K562 (cell line): ENCODE measurements around the gene TENM4. TPM values are rescaled to one million over a fixed set of nuclear protein-coding genes. Genes with fewer than 3 reads are reported as not detected.
A peak's percentile ranks its signal among the peaks of the same experiment; 100 is the strongest.

Experiments
- ATAC-seq: fragments of 200-7000 bp; cut with Tn5 transposase; 3 replicates; pipeline ENCODE4 v1.9.1; 2020; ENCODE audit warnings: moderate library complexity
- BruUV-seq: library from RNA; stranded (reverse); fragments of 400-500 nt; replicated peaks from 2 replicates; lab custom pipeline; 2021; lab: Mats Ljungman, UMichigan
- CTCF ChIA-PET: fragments of 300-600 bp; formaldehyde crosslinking; extraction: SDS; loops from one replicate; lab custom pipeline; 2021; ENCODE audit warnings: low intra/inter-chr PET ratio; lab: Yijun Ruan, JAX
- POLR2A ChIA-PET: fragments of 300-600, 350-650 bp; sonication (Branson Sonifier 250); formaldehyde crosslinking; extraction: SDS; loops from one replicate; lab custom pipeline; 2021; ENCODE audit warnings: antibody characterized with exemption, inconsistent platforms; lab: Yijun Ruan, JAX
- DNase-seq, 4 experiments: peaks; one replicate each; pipeline versions ENCODE4 v3.0.0 to v3.0.0-alpha.2; 2011 to 2018; ENCODE audit warnings: low spot score in 3 of 4, mixed read lengths in 3 of 4; ENCODE audit errors: extremely low read depth in 1 of 4
- FAIRE-seq: peaks from 2 replicates; lab custom pipeline; 2011; peaks lifted over from hg19 to GRCh38; lab: Jason Lieb, UNC
- H2AFZ ChIP-seq: 2 replicates; pipeline ENCODE4 v1.6.0; 2011; ENCODE audit warnings: low read depth, low read length, control low read depth, inconsistent platforms
- H3K27ac ChIP-seq: fragments of 200-600 bp; 3 replicates; pipeline ENCODE4 v1.8.0; 2011; ENCODE audit warnings: low read depth, mild to moderate bottlenecking, control low read depth, inconsistent platforms, low read length, moderate library complexity, mixed read lengths; ENCODE audit errors: extremely low read depth
- H3K27me3 ChIP-seq, 2 experiments: fragments of 300-600 bp in 1 of 2; 2 replicates in 1 of 2; 3 replicates in 1 of 2; pipeline versions ENCODE4 v1.6.0 to v1.8.0; 2011; ENCODE audit warnings: inconsistent platforms in 2 of 2, low read length in 2 of 2, mild to moderate bottlenecking in 1 of 2, mixed read lengths in 1 of 2, moderate library complexity in 1 of 2; ENCODE audit not compliant: control insufficient read depth in 2 of 2, insufficient read depth in 2 of 2
- H3K36me3 ChIP-seq: fragments of 300-600 bp; 3 replicates; pipeline ENCODE4 v1.8.0; 2011; ENCODE audit warnings: mild to moderate bottlenecking, low read length, inconsistent platforms; ENCODE audit not compliant: control insufficient read depth, insufficient read depth
- H3K4me1 ChIP-seq, 2 experiments: fragments of 200-600 bp in 1 of 2; replicated peaks in 1 of 2; 2 replicates in 1 of 2; 3 replicates in 1 of 2; pipeline versions ENCODE4 v1.5.1 to v1.8.0; 2011; ENCODE audit warnings: inconsistent platforms in 2 of 2, low read length in 2 of 2, mild to moderate bottlenecking in 1 of 2, mixed read lengths in 1 of 2, moderate library complexity in 1 of 2; ENCODE audit not compliant: control insufficient read depth in 2 of 2, insufficient read depth in 2 of 2
- H3K4me2 ChIP-seq: 2 replicates; pipeline ENCODE4 v1.6.1; 2011; ENCODE audit warnings: low read length, control low read depth, inconsistent platforms, mixed read lengths; ENCODE audit not compliant: insufficient read depth
- H3K4me3 ChIP-seq: fragments of 200-600 bp; sonication (generic), shearing (Covaris generic); 2 replicates; pipeline ENCODE4 v1.5.1; 2016; ENCODE audit warnings: control low read depth, inconsistent platforms
- H3K79me2 ChIP-seq: fragments of 200-600 bp; 3 replicates; pipeline ENCODE4 v1.8.0; 2011; ENCODE audit warnings: low read length, inconsistent platforms; ENCODE audit not compliant: control insufficient read depth, insufficient read depth
- H3K9ac ChIP-seq, 2 experiments: 2 replicates each; pipeline versions ENCODE4 v1.6.0 to v1.6.1; 2011; ENCODE audit warnings: low read depth in 2 of 2, low read length in 2 of 2, control low read depth in 1 of 2, inconsistent platforms in 1 of 2, mild to moderate bottlenecking in 1 of 2, mixed read lengths in 1 of 2; ENCODE audit not compliant: insufficient read depth in 1 of 2
- H3K9me1 ChIP-seq: one replicate; pipeline ENCODE4 v1.6.0; 2011; ENCODE audit warnings: inconsistent platforms, mild to moderate bottlenecking, low read length, moderate library complexity; ENCODE audit not compliant: control insufficient read depth, insufficient read depth
- H3K9me3 ChIP-seq: replicated peaks from 2 replicates; pipeline ENCODE4 v1.5.1; 2011; ENCODE audit warnings: low read depth, low read length, inconsistent platforms; ENCODE audit not compliant: control insufficient read depth, insufficient read depth
- H4K20me1 ChIP-seq: replicated peaks from 2 replicates; pipeline ENCODE4 v1.6.1; 2011; ENCODE audit warnings: low read length, inconsistent platforms, mixed read lengths; ENCODE audit not compliant: control insufficient read depth, insufficient read depth
- BMI1 ChIP-seq: fragments of 150-350 bp; IDR thresholded peaks from 2 replicates; pipeline ENCODE4 v1.6.1; 2014; ENCODE audit warnings: low read length
- C11orf30 ChIP-seq: fragments of 450-650 bp; IDR thresholded peaks from 2 replicates; pipeline ENCODE4 v1.6.1; 2016; ENCODE audit warnings: low read depth, mild to moderate bottlenecking
- CBX1 ChIP-seq: sonication (generic); IDR thresholded peaks from 2 replicates; pipeline ENCODE4 v1.6.1; 2016; ENCODE audit warnings: antibody characterized with exemption, low read depth, mild to moderate bottlenecking
- CHAMP1 ChIP-seq: fragments of 450-650 bp; IDR thresholded peaks from 2 replicates; pipeline ENCODE4 v1.6.1; 2016; ENCODE audit warnings: mild to moderate bottlenecking
- CREM ChIP-seq: IDR thresholded peaks from 2 replicates; pipeline ENCODE4 v1.6.1; 2014; ENCODE audit warnings: antibody characterized with exemption, low read depth
- DDX20 ChIP-seq: fragments of 450-650 bp; IDR thresholded peaks from 2 replicates; pipeline ENCODE4 v1.6.1; 2016; ENCODE audit warnings: missing genetic modification characterization, low read depth, mild to moderate bottlenecking, missing compliant biosample characterization, moderate library complexity
- FOXA3 ChIP-seq, 2 experiments: fragments of 450-650 bp in 1 of 2; sonication (generic) in 1 of 2; formaldehyde crosslinking; IDR thresholded peaks in 1 of 2; conservative IDR thresholded peaks in 1 of 2; 2 replicates each; pipeline versions ENCODE4 v1.4.0 to v1.8.0; 2020 to 2022; ENCODE audit warnings: mild to moderate bottlenecking in 2 of 2, missing genetic modification reagents in 1 of 2
- FOXK2 ChIP-seq, 2 experiments: fragments of 450-650 bp; IDR thresholded peaks in 1 of 2; conservative IDR thresholded peaks in 1 of 2; 2 replicates each; pipeline ENCODE4 v1.6.1; 2016; ENCODE audit warnings: low read depth in 2 of 2, mild to moderate bottlenecking in 1 of 2
- HES1 ChIP-seq: fragments of 450-650 bp; IDR thresholded peaks from 2 replicates; pipeline ENCODE4 v1.6.1; 2016; ENCODE audit warnings: low read depth, mild to moderate bottlenecking, moderate library complexity
- MAFG ChIP-seq: fragments of 450-650 bp; conservative IDR thresholded peaks from 2 replicates; pipeline ENCODE4 v1.6.1; 2016; ENCODE audit warnings: missing genetic modification characterization, missing compliant biosample characterization
- MAFK ChIP-seq: IDR thresholded peaks from 2 replicates; pipeline ENCODE4 v1.6.1; 2011; ENCODE audit warnings: low read length, improper control_type of control experiment
- MTF1 ChIP-seq: fragments of 250-450 bp; sonication (Bioruptor Pico); IDR thresholded peaks from 2 replicates; pipeline ENCODE4 v1.9.0; 2021; ENCODE audit warnings: moderate library complexity, mild to moderate bottlenecking, inconsistent platforms, borderline replicate concordance
- PYGO2 ChIP-seq: fragments of 450-650 bp; IDR thresholded peaks from 2 replicates; pipeline ENCODE4 v1.6.1; 2016; ENCODE audit warnings: mild to moderate bottlenecking, missing genetic modification characterization, moderate library complexity, missing compliant biosample characterization
- SMAD3 ChIP-seq: fragments of 450-650 bp; formaldehyde crosslinking; conservative IDR thresholded peaks from 2 replicates; pipeline ENCODE4 v1.4.0; 2020; ENCODE audit warnings: mild to moderate bottlenecking
- U2AF2 ChIP-seq: fragments of 200-400 bp; formaldehyde crosslinking; optimal IDR thresholded peaks from 2 replicates; pipeline ENCODE3; 2017; ENCODE audit warnings: low read depth, mild to moderate bottlenecking, low read length
- ZBTB8A ChIP-seq: fragments of 450-650 bp; IDR thresholded peaks from 2 replicates; pipeline ENCODE4 v1.6.1; 2018; ENCODE audit warnings: mild to moderate bottlenecking, moderate library complexity; ENCODE audit not compliant: partially characterized antibody
- ZNF316 ChIP-seq: fragments of 450-650 bp; IDR thresholded peaks from 2 replicates; pipeline ENCODE4 v1.6.1; 2016
- ZNF586 ChIP-seq: fragments of 450-650 bp; formaldehyde crosslinking; conservative IDR thresholded peaks from 2 replicates; pipeline ENCODE4 v1.4.0; 2020; ENCODE audit warnings: mild to moderate bottlenecking, moderate library complexity
- ZNF644 ChIP-seq: fragments of 200-800 bp; sonication (Bioruptor generic); IDR thresholded peaks from 2 replicates; pipeline ENCODE4 v1.6.1; 2016; ENCODE audit warnings: low read depth, missing genetic modification characterization, missing compliant biosample characterization
- ZNF830 ChIP-seq: fragments of 250-450 bp; sonication (Bioruptor Pico); IDR thresholded peaks from 2 replicates; pipeline ENCODE4 v1.5.0; 2021; ENCODE audit warnings: mild to moderate bottlenecking
- WGBS: fragments of 100-300 bp; shearing (Covaris generic); methylation state at CpG from one replicate; pipeline ENCODE4 v1.1.6; 2016; ENCODE audit warnings: low coverage, mixed read lengths; ENCODE audit not compliant: insufficient coverage; ENCODE audit errors: missing lambda C conversion rate; 5-methylcytosine and 5-hydroxymethylcytosine counted together
- in situ Hi-C: fragments of 300-500 bp; cut with MboI; formaldehyde crosslinking; loops from 4 replicates; pipeline ENCODE4 v1.15.0; 2018; ENCODE audit warnings: inconsistent platforms, mixed read lengths
- intact Hi-C: fragments of 100-400 bp; cut with micrococcal nuclease; formaldehyde crosslinking; loops from 2 replicates; pipeline ENCODE4 v1.14.2; 2022
- polyA plus RNA-seq, 8 experiments: library from polyadenylated mRNA; depleted of rRNA in 4 of 8; stranded (reverse) in 5 of 8; unstranded in 3 of 8; fragments of >200 nt; fragmentation: Nextera tagmentation in 2 of 8; fragmentation: Illumina TruSeq in 1 of 8; extraction: Ambion mirVana in 2 of 8; extraction: Trizol in 1 of 8; gene quantifications; 2 replicates each; pipeline versions ENCODE4 v1.2.1 to v1.2.3, GENCODE V29; 2011 to 2014; ENCODE audit warnings: inconsistent platforms in 1 of 8, missing spikeins in 1 of 8
- total RNA-seq, 7 experiments: library from RNA; depleted of rRNA in 6 of 7; stranded (reverse); fragments of >200 nt in 6 of 7; fragmentation: Illumina TruSeq in 2 of 7; extraction: Trizol in 2 of 7; gene quantifications; 2 replicates each; pipeline versions ENCODE4 v1.2.1 to v1.2.3, GENCODE V29; 2011 to 2021; ENCODE audit warnings: low replicate concordance in 1 of 7
- TF ChIP-seq, protein P1 (sequence below): fragments of 250-450 bp; sonication (Bioruptor Pico); IDR thresholded peaks from 2 replicates; pipeline ENCODE4 v1.8.0; 2021; ENCODE audit warnings: moderate library complexity, mild to moderate bottlenecking, inconsistent platforms

TENM4 gene
- total and polyA plus RNA-seq, 9 of the 15 experiments (the other 6 are each of a cell fraction or from before 2014, with no cell fraction given), result 0.16 TPM; not detected in 8

DNA sequence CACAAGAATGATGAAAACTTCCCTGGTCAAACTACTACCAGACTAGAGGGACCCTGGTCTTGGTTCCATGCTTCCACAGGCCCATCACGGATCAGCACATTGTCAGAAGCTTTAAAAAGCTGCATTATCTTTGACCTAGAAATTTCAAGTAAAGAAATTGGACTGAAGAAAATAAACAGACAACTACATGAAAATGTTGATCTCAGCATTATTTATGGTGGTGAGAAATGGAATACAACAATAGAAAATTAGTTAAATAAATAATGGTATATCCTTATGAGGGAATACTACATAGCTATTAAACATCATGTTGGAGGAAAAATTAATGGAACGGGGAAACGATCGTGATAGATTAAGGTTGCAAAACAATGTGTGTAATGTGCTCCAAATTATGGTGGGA is 13.7 kb downstream of the TENM4 start:
- DNase-seq (no peak), FAIRE-seq (no peak), ATAC-seq (no peak)
- Histone ChIP-seq H3K4me1 (no peaks in the 10 kb centered on the region), H4K20me1 (no peaks in the 10 kb centered on the region), H3K27ac (no peak overlapping the region), H3K79me2 (no peaks in the 10 kb centered on the region), H3K9ac (no peak overlapping the region), H3K36me3 (no peaks in the 10 kb centered on the region), H3K27me3 (no peaks in the 10 kb centered on the region), H3K9me1 (no peaks in the 10 kb centered on the region), H3K9me3 (no peaks in the 10 kb centered on the region), H3K4me2 (no peak overlapping the region), H3K4me3 (no peak overlapping the region), H2AFZ (no peak overlapping the region)
- no TSS peak for BruUV-seq
- POLR2A ChIA-PET, result no interaction called here
- CTCF ChIA-PET, result no interaction called here
- intact Hi-C loops (no loop called here), in situ Hi-C loops (no loop called here)
- 0% methylated on average over 4 of the region's 4 CpGs for WGBS
- TF ChIP-seq CREM (no peak), ZNF644 (tag) (no peak), FOXK2 (conservative IDR thresholded peaks at IDR 0.05 in 1 of 2, IDR thresholded peaks at IDR 0.05 in 1 of 2; ENCODE audit: low read depth in 2 of 2) (no peak), FOXA3 (CRISPR knock-in tag; conservative IDR thresholded peaks at IDR 0.05 in 1 of 2, IDR thresholded peaks at IDR 0.05 in 1 of 2) (no peak), ZNF316 (peak; percentile 72), ZNF830 (no peak), CHAMP1 (no peak), ZNF586 (CRISPR knock-in tag) (no peak), SMAD3 (CRISPR knock-in tag) (no peak), MAFG (tag) (peak; percentile 35; the same call in 1 of the 2 replicates), U2AF2 (no peak), C11orf30 (peak; percentile 24; the same call in 1 of the 2 replicates), PYGO2 (no peak), BMI1 (no peak), DDX20 (tag) (no peak), MAFK (peak; percentile 27; the same call in 1 of the 2 replicates), ZBTB8A (no peak), MTF1 (CRISPR knock-in tag) (no peak), HES1 (no peak), CBX1 (no peak)
- TF ChIP-seq, protein P1, sequence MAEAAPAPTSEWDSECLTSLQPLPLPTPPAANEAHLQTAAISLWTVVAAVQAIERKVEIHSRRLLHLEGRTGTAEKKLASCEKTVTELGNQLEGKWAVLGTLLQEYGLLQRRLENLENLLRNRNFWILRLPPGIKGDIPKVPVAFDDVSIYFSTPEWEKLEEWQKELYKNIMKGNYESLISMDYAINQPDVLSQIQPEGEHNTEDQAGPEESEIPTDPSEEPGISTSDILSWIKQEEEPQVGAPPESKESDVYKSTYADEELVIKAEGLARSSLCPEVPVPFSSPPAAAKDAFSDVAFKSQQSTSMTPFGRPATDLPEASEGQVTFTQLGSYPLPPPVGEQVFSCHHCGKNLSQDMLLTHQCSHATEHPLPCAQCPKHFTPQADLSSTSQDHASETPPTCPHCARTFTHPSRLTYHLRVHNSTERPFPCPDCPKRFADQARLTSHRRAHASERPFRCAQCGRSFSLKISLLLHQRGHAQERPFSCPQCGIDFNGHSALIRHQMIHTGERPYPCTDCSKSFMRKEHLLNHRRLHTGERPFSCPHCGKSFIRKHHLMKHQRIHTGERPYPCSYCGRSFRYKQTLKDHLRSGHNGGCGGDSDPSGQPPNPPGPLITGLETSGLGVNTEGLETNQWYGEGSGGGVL (CRISPR knock-in tag), result no peak
